ENCODE measurements around the gene ZNF230. TPM values are rescaled to one million over a fixed set of nuclear protein-coding genes. Genes with fewer than 3 reads are reported as not detected.

ZNF230 gene
- total and polyA plus RNA-seq, 2 of the 4 experiments (the other 2 are of a cell fraction): 1.5 to 3.4 TPM

DNA sequence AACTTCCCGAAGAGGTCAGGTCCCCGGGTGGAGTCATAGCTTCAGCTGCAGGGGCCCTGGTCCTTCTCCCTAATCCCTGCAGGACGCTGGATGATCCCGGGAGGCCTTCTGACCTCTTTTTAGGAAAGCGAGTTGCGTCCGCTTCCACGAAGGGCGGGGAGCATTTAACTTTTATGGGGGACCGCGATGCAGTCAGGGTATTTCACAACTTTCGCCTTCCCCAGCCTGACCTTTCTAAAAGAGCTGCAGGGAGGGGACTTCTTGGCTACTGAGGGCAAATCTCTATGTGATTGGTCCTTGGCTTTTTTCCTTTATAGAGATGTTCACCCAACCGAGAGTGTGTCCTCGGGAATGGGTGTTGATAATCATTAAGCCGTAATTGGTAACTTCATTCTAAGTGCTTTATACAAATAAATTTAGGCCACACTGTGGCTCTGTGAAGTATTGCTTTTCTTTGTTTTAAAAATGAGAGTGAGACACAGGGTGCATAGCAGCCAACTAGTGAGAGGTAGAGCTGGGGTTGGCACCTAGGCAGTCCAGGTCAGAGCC lies 778 bp downstream of the ZNF230 start:
- peak overlapping the region; percentile 18 for H3K27ac ChIP-seq (ENCODE audit: insufficient read depth, low read length)
- H2BK20ac ChIP-seq (ENCODE audit: low read depth, low read length): no peak overlapping the region
- TF ChIP-seq CEBPB (IDR thresholded peaks at IDR 0.05; ENCODE audit: low read depth, low read length) (peak; percentile 70), SMC3 (IDR thresholded peaks at IDR 0.05; ENCODE audit: low read depth, low read length) (no peak)
- H2BK120ac ChIP-seq (ENCODE audit: low read depth, low read length): no peak overlapping the region
- peaks cover 3 to 19% of the 10 kb centered on the region in 2 experiments for H3K79me1 ChIP-seq (ENCODE audit: low read depth in 1 of 2, low read length in 2 of 2)
- H3K9me3 ChIP-seq (ENCODE audit: control insufficient read depth, insufficient read depth, low read length): peaks cover 4% of the 10 kb centered on the region
- H3K56ac ChIP-seq (ENCODE audit: extremely low read depth, insufficient read depth, low read length): peak overlapping the region; percentile 49; the same call in 1 of the 2 replicates
- 0% methylated on average over 2 of the region's 15 CpGs; no CpG with 5 or more reads in 1 of the 2 experiments for WGBS, 2 experiments (ENCODE audit: extremely low coverage in 2 of 2, insufficient read length in 1 of 2)
- H2AK9ac ChIP-seq (replicated peaks; ENCODE audit: low read depth, low read length, poor library complexity): no peak overlapping the region
- no peak overlapping the region for H4K91ac ChIP-seq (ENCODE audit: insufficient read depth, low read depth, low read length)
- BruUV-seq (replicated peaks): no TSS peak
- H3K9ac ChIP-seq (ENCODE audit: low read depth, low read length): peak overlapping the region; percentile 60
- H4K8ac ChIP-seq (ENCODE audit: low read depth in 2 of 2, low read length in 2 of 2): peak overlapping the region; percentile 33 to 70; a peak in 2 of 4 replicates
- H3K9me1 ChIP-seq (ENCODE audit: insufficient read depth, low read length): no peaks in the 10 kb centered on the region
- no peaks in the 10 kb centered on the region for H4K20me1 ChIP-seq (ENCODE audit: insufficient read depth, low read length)
- H3K4ac ChIP-seq (ENCODE audit: low read depth, low read length): peak overlapping the region; percentile 48; the same call in 1 of the 2 replicates
- ChIA-PET POLR2A (ENCODE audit: unreplicated experiment) (interaction anchor here (0.6 kb wide), 1 partner anchor 21 kb away, joined by 3 read pairs; no protein-coding TSS in a partner anchor), CTCF (interaction anchor here (0.9 to 1.8 kb wide), 2 partner anchors 10 to 53 kb away, joined by 3 to 4 read pairs; partner anchors contain the start of gene ZNF221)
- H3K4me2 ChIP-seq (ENCODE audit: low read depth, low read length): peak overlapping the region; percentile 79
- H2BK5ac ChIP-seq (ENCODE audit: low read depth, low read length, poor library complexity, severe bottlenecking): no peak overlapping the region
- intact Hi-C loops (cut with micrococcal nuclease) (loop anchor here (2.0 kb wide), 1 partner anchor 69 kb away; the partner anchor contains the start of gene ZNF45), in situ Hi-C loops (cut with MboI; ENCODE audit: low sequenced_read_pairs) (no loop called here), dilution Hi-C loops (cut with HindIII; ENCODE audit: low sequenced_read_pairs, unreplicated experiment) (no loop called here)
- H3K14ac ChIP-seq (replicated peaks; ENCODE audit: low read depth, low read length): peak overlapping the region; percentile 64; the same call in 1 of the 2 replicates
- H3K23ac ChIP-seq (ENCODE audit: low read depth, low read length): peak overlapping the region; percentile 56; the same call in 1 of the 2 replicates
- no peak for DNase-seq
- no peak overlapping the region for H2BK15ac ChIP-seq (ENCODE audit: low read depth, low read length)
- peak overlapping the region; percentile 0; the same call in 1 of the 2 replicates for H4K5ac ChIP-seq (ENCODE audit: low read depth, low read length)
- H3K18ac ChIP-seq (ENCODE audit: low read depth, low read length): no peak overlapping the region
- peak overlapping the region; percentile 68 for H3K4me3 ChIP-seq (ENCODE audit: insufficient read depth, low read depth, low read length)
- H3K27me3 ChIP-seq (ENCODE audit: control insufficient read depth, insufficient read depth, low read length): no peaks in the 10 kb centered on the region
- peak overlapping the region; percentile 14; the same call in 1 of the 2 replicates for H2AK5ac ChIP-seq (ENCODE audit: low read depth, low read length)
- ATAC-seq (ENCODE audit: low read depth): peak; percentile 8
- peaks cover 2% of the 10 kb centered on the region; the same call in 1 of the 2 replicates for H3K4me1 ChIP-seq (ENCODE audit: control insufficient read depth, insufficient read depth, low read length)
- peaks cover 12% of the 10 kb centered on the region for H3K36me3 ChIP-seq (ENCODE audit: control insufficient read depth, insufficient read depth, low read length)
- peak overlapping the region; percentile 99 for H2AFZ ChIP-seq (replicated peaks; ENCODE audit: low read length, poor library complexity)

Data from IMR-90 (cell line).